Subcutaneous adipose tissue (tissue), 4 donors: Measurements from ENCODE around the gene LYPD6B. TPM values are rescaled to one million over a fixed set of nuclear protein-coding genes. Genes with fewer than 3 reads are reported as not detected.

Experiments
- CTCF ChIP-seq: fragments of 450-650 bp; IDR thresholded peaks from one replicate; pipeline ENCODE4 v1.5.1; 2016; ENCODE audit warnings: low read depth, mild to moderate bottlenecking, control low read depth, antibody characterized with exemption, moderate library complexity
- total RNA-seq, 4 donors: library from RNA; depleted of rRNA; stranded (reverse); fragments of >200 nt; gene quantifications; one replicate each; pipeline ENCODE4 v1.1.0, GENCODE V29; 2016

LYPD6B gene
- total RNA-seq, 4 donors from 2014 or later: not detected

GRCh38 chr2:149148194-149149006, 109.9 kb downstream of the LYPD6B start:
- TF ChIP-seq CTCF: no peak

- no peak for TF ChIP-seq CTCF
Observed at GRCh38 chr2:149149007-149149297, 110.5 kb downstream of the LYPD6B start.

GRCh38 chr2:149152469-149152953, 114.0 kb downstream of the LYPD6B start:
- no peak for TF ChIP-seq CTCF

- no peak for TF ChIP-seq CTCF
Observed at GRCh38 chr2:149155196-149155969, 116.9 kb downstream of the LYPD6B start.

GRCh38 chr2:149155988-149156387, 117.5 kb downstream of the LYPD6B start:
- no peak for TF ChIP-seq CTCF

- TF ChIP-seq CTCF: no peak
Observed at GRCh38 chr2:149156971-149157740, 118.7 kb downstream of the LYPD6B start.

GRCh38 chr2:149158957-149159356, 120.5 kb downstream of the LYPD6B start:
- no peak for TF ChIP-seq CTCF
